ENCODE measurements around the gene ERCC6.

ERCC6 gene

GRCh38 chr10:49538381-49539319 is at the start of gene ERCC6:
ERCC6 (minus strand) TSS chr10:49539121.
- peak; percentile 93 for DNase-seq

GRCh38 chr10:49587981-49588380 is 49.1 kb upstream of the ERCC6 start:
- no peak for DNase-seq

GRCh38 chr10:49585387-49585786 is 46.5 kb upstream of the ERCC6 start:
- no peak for DNase-seq

GRCh38 chr10:49579621-49580020 is 40.7 kb upstream of the ERCC6 start:
- DNase-seq = no peak

GRCh38 chr10:49578392-49578791 is 39.5 kb upstream of the ERCC6 start:
- DNase-seq = no peak

GRCh38 chr10:49577182-49577925 is 38.4 kb upstream of the ERCC6 start:
- no peak for DNase-seq

GRCh38 chr10:49575489-49576072 is 36.7 kb upstream of the ERCC6 start:
- DNase-seq = no peak

- DNase-seq = no peak
Measured at GRCh38 chr10:49572594-49573114, 33.7 kb upstream of the ERCC6 start.

- no peak for DNase-seq
Measured at GRCh38 chr10:49571388-49571787, 32.5 kb upstream of the ERCC6 start.

- DNase-seq = no peak
Measured at GRCh38 chr10:49569031-49569631, 30.2 kb upstream of the ERCC6 start.

- no peak for DNase-seq
Measured at GRCh38 chr10:49568235-49568634, 29.3 kb upstream of the ERCC6 start.

GRCh38 chr10:49567810-49568209 is 28.9 kb upstream of the ERCC6 start:
- DNase-seq = no peak

GRCh38 chr10:49564461-49565009 is 25.6 kb upstream of the ERCC6 start:
- no peak for DNase-seq

GRCh38 chr10:49562893-49563292 is 24.0 kb upstream of the ERCC6 start:
- DNase-seq = no peak

- DNase-seq = no peak
Measured at GRCh38 chr10:49560526-49560925, 21.6 kb upstream of the ERCC6 start.

GRCh38 chr10:49559476-49559875 is 20.6 kb upstream of the ERCC6 start:
- no peak for DNase-seq

GRCh38 chr10:49558190-49558589 is 19.3 kb upstream of the ERCC6 start:
- no peak for DNase-seq

GRCh38 chr10:49557681-49558080 is 18.8 kb upstream of the ERCC6 start:
- DNase-seq = no peak

- DNase-seq = no peak
Measured at GRCh38 chr10:49556723-49557122, 17.8 kb upstream of the ERCC6 start.

GRCh38 chr10:49552277-49552676 is 13.4 kb upstream of the ERCC6 start:
- no peak for DNase-seq

GRCh38 chr10:49550563-49550962 is 11.6 kb upstream of the ERCC6 start:
- no peak for DNase-seq

GRCh38 chr10:49549640-49550346 is 10.9 kb upstream of the ERCC6 start:
- no peak for DNase-seq

Data from activated CD4-positive, alpha-beta T cell treated with anti-CD3 and anti-CD28 coated beads for 1 hour (primary cell).